HL-60 (cell line): ENCODE data around the gene DIDO1.

Experiments
- DNase-seq, 2 experiments: peaks; one replicate each; pipeline ENCODE4 v3.0.0-alpha.2; 2010 to 2020; ENCODE audit warnings: low read depth in 1 of 2, low spot score in 1 of 2
- H3K27ac ChIP-seq: fragments of 250-450 bp; sonication (Bioruptor Pico); replicated peaks from 2 replicates; pipeline ENCODE4 v1.5.1; 2020; ENCODE audit warnings: mild to moderate bottlenecking, moderate library complexity
- H3K27me3 ChIP-seq: fragments of 250-450 bp; sonication (Bioruptor Pico); 2 replicates; pipeline ENCODE4 v1.5.1; 2021; ENCODE audit warnings: mild to moderate bottlenecking, moderate library complexity; ENCODE audit not compliant: insufficient read depth, poor library complexity, severe bottlenecking
- H3K4me3 ChIP-seq: replicated peaks from 2 replicates; pipeline ENCODE4 v1.5.1; 2011; ENCODE audit warnings: mild to moderate bottlenecking, control low read depth, low read length; ENCODE audit not compliant: insufficient read depth
- CTCF ChIP-seq: IDR thresholded peaks from one replicate; pipeline ENCODE4 v1.5.1; 2011; ENCODE audit warnings: low read length, control low read depth, inconsistent platforms; ENCODE audit not compliant: insufficient read depth
- GABPA ChIP-seq: IDR thresholded peaks from 2 replicates; pipeline ENCODE4 v1.6.1; 2012; ENCODE audit warnings: low read depth
- POLR2AphosphoS5 ChIP-seq: IDR thresholded peaks from 2 replicates; pipeline ENCODE4 v1.6.1; 2012; ENCODE audit warnings: low read depth
- REST ChIP-seq: IDR thresholded peaks from 2 replicates; pipeline ENCODE4 v1.6.1; 2012; ENCODE audit warnings: low read depth; ENCODE audit not compliant: insufficient replicate concordance
- SPI1 ChIP-seq: IDR thresholded peaks from 2 replicates; pipeline ENCODE4 v1.6.1; 2012; ENCODE audit warnings: low read depth, mild to moderate bottlenecking, borderline replicate concordance

DIDO1 gene

GRCh38 chr20:62950741-62951140 lies 24.4 kb upstream of the DIDO1 start:
- Histone ChIP-seq H3K4me3 (no peak overlapping the region), H3K27me3 (no peaks in the 10 kb centered on the region), H3K27ac (no peak overlapping the region)
- no peak for DNase-seq
- TF ChIP-seq GABPA = no peak
- TF ChIP-seq SPI1 = no peak
- no peak for TF ChIP-seq CTCF

- H3K4me3 ChIP-seq = no peak overlapping the region
- H3K27me3 ChIP-seq = no peaks in the 10 kb centered on the region
- no peak for TF ChIP-seq REST
- no peak for TF ChIP-seq GABPA
- no peak for TF ChIP-seq CTCF
- TF ChIP-seq SPI1 = no peak
- no peak for TF ChIP-seq POLR2AphosphoS5
- no peak overlapping the region for H3K27ac ChIP-seq
- DNase-seq = no peak
Observed at GRCh38 chr20:62949962-62950361, 23.7 kb upstream of the DIDO1 start.

GRCh38 chr20:62949153-62949821 lies 23.0 kb upstream of the DIDO1 start:
- H3K27me3 ChIP-seq = no peaks in the 10 kb centered on the region
- TF ChIP-seq CTCF (no peak), REST (no peak), SPI1 (no peak), GABPA (no peak), POLR2AphosphoS5 (no peak)
- no peak overlapping the region for H3K4me3 ChIP-seq
- DNase-seq = no peak
- H3K27ac ChIP-seq = no peak overlapping the region
